RWPE2 (cell line): ENCODE data around the gene CCR5AS.

Source experiments
- ATAC-seq: fragments of 200-7000 bp; cut with Tn5 transposase; 3 replicates; pipeline ENCODE4 v1.9.1; 2021; ENCODE audit warnings: low read depth
- DNase-seq: peaks from one replicate; pipeline ENCODE4 v3.0.0-alpha.2; 2020; ENCODE audit warnings: low spot score
- H3K27ac ChIP-seq: fragments of 450-650 bp; 2 replicates; pipeline ENCODE4 v1.5.1; 2017; ENCODE audit warnings: mild to moderate bottlenecking; ENCODE audit not compliant: poor library complexity, severe bottlenecking
- H3K27me3 ChIP-seq: fragments of 250-450 bp; sonication (Bioruptor Pico); 2 replicates; pipeline ENCODE4 v1.5.1; 2021; ENCODE audit warnings: mild to moderate bottlenecking, moderate library complexity; ENCODE audit not compliant: insufficient read depth, poor library complexity, severe bottlenecking
- H3K36me3 ChIP-seq: fragments of 250-450 bp; sonication (Bioruptor Pico); 2 replicates; pipeline ENCODE4 v1.5.1; 2020; ENCODE audit warnings: low read depth, mild to moderate bottlenecking, moderate library complexity
- H3K4me1 ChIP-seq: fragments of 250-450 bp; sonication (Bioruptor Pico); 2 replicates; pipeline ENCODE4 v1.5.1; 2021; ENCODE audit warnings: mild to moderate bottlenecking, moderate library complexity; ENCODE audit not compliant: insufficient read depth, poor library complexity, severe bottlenecking
- H3K4me3 ChIP-seq: fragments of 250-450 bp; sonication (Bioruptor Pico); 2 replicates; pipeline ENCODE4 v1.5.1; 2021; ENCODE audit warnings: mild to moderate bottlenecking, moderate library complexity; ENCODE audit not compliant: severe bottlenecking
- H3K9me3 ChIP-seq: fragments of 250-450 bp; sonication (Bioruptor Pico); 2 replicates; pipeline ENCODE4 v1.5.1; 2021; ENCODE audit warnings: mild to moderate bottlenecking, moderate library complexity; ENCODE audit not compliant: severe bottlenecking
- TF ChIP-seq, protein P1 (sequence below): fragments of 450-650 bp; IDR thresholded peaks from one replicate; pipeline ENCODE4 v1.5.1; 2017; ENCODE audit warnings: mild to moderate bottlenecking, moderate library complexity; ENCODE audit not compliant: poor library complexity, severe bottlenecking

The CCR5AS gene

DNA sequence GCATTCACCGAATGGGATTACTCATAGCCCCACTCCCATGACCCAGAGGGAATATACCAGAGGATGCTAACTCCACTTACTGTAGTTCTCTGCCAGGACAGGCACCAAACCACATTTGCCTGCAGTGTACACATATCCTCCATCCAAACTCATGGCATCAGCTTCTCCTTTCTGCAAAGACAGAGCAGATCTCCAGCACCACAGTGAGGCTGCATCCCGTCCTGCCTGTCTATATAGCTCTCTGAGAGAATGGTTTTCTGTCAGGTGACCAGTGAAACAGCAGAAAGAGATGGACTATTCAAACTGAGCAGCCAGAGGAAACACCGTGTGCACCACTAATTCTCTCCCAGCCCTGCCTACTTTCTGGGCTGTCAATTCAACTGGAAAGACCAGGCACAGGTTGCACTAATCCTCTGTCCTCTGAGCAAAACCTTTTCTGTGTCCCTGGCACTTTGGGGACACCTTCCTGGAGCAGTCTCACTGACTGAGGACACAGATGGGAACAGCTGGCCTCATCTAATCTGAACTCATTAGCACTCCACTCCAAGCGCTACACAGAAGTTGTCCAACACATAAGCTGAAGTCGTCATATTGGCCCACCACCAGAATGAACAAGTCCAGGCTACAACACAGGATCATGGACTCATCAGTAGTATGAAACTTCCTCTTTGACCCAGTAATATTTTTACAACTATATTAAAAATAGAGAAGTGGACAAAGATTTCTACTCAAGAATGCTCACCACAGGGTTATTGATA is 40.5 kb upstream of the CCR5AS start:
- 0 out of 3 replicates have a peak, but pooled peaks have one; percentile 33 for ATAC-seq
- no peak for DNase-seq
- H3K36me3 ChIP-seq = no peaks in the 10 kb centered on the region
- H3K27ac ChIP-seq = no peak overlapping the region
- TF ChIP-seq, protein P1, sequence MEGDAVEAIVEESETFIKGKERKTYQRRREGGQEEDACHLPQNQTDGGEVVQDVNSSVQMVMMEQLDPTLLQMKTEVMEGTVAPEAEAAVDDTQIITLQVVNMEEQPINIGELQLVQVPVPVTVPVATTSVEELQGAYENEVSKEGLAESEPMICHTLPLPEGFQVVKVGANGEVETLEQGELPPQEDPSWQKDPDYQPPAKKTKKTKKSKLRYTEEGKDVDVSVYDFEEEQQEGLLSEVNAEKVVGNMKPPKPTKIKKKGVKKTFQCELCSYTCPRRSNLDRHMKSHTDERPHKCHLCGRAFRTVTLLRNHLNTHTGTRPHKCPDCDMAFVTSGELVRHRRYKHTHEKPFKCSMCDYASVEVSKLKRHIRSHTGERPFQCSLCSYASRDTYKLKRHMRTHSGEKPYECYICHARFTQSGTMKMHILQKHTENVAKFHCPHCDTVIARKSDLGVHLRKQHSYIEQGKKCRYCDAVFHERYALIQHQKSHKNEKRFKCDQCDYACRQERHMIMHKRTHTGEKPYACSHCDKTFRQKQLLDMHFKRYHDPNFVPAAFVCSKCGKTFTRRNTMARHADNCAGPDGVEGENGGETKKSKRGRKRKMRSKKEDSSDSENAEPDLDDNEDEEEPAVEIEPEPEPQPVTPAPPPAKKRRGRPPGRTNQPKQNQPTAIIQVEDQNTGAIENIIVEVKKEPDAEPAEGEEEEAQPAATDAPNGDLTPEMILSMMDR = no peak
- no peaks in the 10 kb centered on the region for H3K4me1 ChIP-seq
- H3K9me3 ChIP-seq = no peaks in the 10 kb centered on the region
- H3K27me3 ChIP-seq = peaks cover 2% of the 10 kb centered on the region
- H3K4me3 ChIP-seq = no peak overlapping the region

DNA sequence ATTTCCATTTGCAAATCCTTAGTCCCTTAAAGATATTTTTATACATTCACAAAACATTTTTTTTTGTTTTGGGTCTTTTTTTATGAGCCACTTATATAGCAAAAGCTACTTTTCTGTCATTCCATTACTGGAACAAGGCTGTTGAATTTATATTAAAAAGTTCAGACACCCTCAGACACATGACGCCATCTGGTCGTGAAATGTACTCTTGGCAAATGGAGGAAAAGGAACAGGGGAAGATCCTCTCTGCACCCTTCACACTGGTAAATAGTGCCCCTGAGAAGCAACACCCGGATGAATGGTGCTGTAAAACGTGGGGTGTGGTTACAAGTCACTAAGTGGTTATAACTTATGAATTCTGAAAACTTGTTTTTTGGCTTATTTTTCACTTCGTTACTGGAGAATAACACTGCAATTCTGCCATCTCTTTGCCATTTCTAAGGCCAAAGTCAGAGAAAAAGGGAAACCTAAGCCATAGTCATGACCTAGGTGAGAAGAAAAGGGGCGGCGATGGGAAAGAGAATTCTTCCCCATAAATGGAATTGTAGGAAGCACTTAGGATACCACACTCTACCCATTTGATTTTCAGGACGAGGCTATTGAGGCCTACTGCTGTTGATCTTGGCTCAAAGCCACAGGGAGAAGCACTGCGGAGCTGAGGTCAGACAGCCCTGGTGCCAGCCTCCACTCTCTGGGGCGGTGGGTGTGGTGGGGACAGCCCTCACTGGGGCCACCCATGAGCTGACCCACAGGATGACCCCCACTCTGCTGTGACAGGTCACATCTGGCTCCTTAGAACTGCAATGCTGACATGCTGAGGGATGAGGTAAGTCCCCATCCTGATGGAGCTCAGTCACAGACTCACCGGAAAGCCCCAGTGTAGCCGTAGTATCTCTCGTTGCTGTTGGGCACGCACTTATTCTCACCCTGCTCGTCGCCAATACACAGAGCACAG is 36.0 kb upstream of the CCR5AS start:
- Histone ChIP-seq H3K4me3 (no peak overlapping the region), H3K27ac (no peak overlapping the region), H3K27me3 (no peaks in the 10 kb centered on the region), H3K4me1 (no peaks in the 10 kb centered on the region), H3K9me3 (no peaks in the 10 kb centered on the region), H3K36me3 (no peaks in the 10 kb centered on the region)
- ATAC-seq (no peak), DNase-seq (no peak)
- TF ChIP-seq, protein P1 = peak; percentile 73

DNA sequence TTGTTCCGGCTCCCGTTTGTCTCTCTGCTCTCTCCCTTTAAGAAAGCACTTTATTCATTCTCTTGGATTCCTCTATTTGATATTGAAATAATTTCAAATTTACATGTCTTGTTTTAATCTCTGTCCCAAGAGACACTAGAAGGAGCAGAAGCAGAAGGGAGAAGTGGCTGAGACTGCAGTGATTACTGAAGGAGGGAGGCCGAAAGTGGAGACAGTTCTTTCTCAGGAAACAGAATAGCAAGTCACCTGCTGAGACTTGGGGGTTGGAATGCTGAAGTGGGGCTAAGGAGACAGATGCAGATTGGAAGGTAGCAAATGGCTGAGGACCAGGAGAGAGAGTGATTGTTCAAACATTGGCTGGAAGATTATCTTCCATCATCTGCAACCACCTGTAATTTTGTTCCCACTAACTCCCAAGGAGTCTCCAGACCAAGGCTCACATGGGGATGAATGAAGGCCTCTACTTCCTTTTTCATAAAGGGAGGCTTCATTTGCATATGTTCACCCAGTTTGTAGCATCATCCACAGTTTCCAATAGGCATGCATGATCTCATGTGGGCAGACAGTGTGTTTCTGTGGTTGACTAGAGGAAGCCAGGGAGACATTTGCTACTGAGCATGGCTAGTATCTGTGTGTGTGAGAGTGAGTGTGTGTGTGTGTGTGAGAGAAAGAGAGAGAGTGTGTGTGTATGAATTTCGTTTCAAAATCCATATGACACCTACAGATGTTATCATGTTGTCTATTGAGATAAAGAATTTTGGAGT is 33.8 kb upstream of the CCR5AS start:
- Histone ChIP-seq H3K4me1 (no peaks in the 10 kb centered on the region), H3K36me3 (no peaks in the 10 kb centered on the region), H3K4me3 (no peak overlapping the region), H3K9me3 (no peaks in the 10 kb centered on the region), H3K27me3 (no peaks in the 10 kb centered on the region), H3K27ac (no peak overlapping the region)
- TF ChIP-seq, protein P1 = no peak
- ATAC-seq = no peak
- no peak for DNase-seq

GRCh38 chr3:46438831-46439230 is 32.0 kb upstream of the CCR5AS start:
- ATAC-seq (no peak), DNase-seq (no peak)
- Histone ChIP-seq H3K9me3 (no peaks in the 10 kb centered on the region), H3K27ac (no peak overlapping the region), H3K4me1 (no peaks in the 10 kb centered on the region), H3K36me3 (no peaks in the 10 kb centered on the region), H3K4me3 (no peak overlapping the region), H3K27me3 (no peaks in the 10 kb centered on the region)
- TF ChIP-seq, protein P1 = no peak
